Ascending aorta (tissue), 2 donors: ENCODE measurements around the gene ABCD3. TPM values are rescaled to one million over a fixed set of nuclear protein-coding genes. Genes with fewer than 3 reads are reported as not detected.

Experiments
- DNase-seq, 2 donors: peaks; one replicate each; pipeline ENCODE4 v3.0.0-alpha.2; 2019; ENCODE audit warnings: low spot score in 2 of 2
- H3K27ac ChIP-seq, 2 donors: fragments of 200-600 bp; sonication (generic); one replicate each; pipeline ENCODE4 v1.5.1; 2016 to 2017; ENCODE audit warnings: mild to moderate bottlenecking in 1 of 2
- H3K27me3 ChIP-seq: fragments of 200-600 bp; sonication (generic); one replicate; pipeline ENCODE4 v1.5.1; 2017
- H3K36me3 ChIP-seq, 2 donors: fragments of 200-600 bp; sonication (generic); one replicate each; pipeline ENCODE4 v1.5.1; 2016
- H3K4me1 ChIP-seq, 2 donors: fragments of 200-600 bp; sonication (generic); one replicate each; pipeline ENCODE4 v1.5.1; 2016 to 2017; ENCODE audit warnings: mild to moderate bottlenecking in 1 of 2
- H3K4me3 ChIP-seq, 2 donors: fragments of 200-600 bp; sonication (generic); one replicate each; pipeline ENCODE4 v1.5.1; 2016 to 2017; ENCODE audit warnings: mild to moderate bottlenecking in 1 of 2
- H3K9me3 ChIP-seq, 2 donors: fragments of 200-600 bp; sonication (generic); one replicate each; pipeline ENCODE4 v1.5.1; 2016
- CTCF ChIP-seq, 3 experiments: fragments of 200-600 bp in 2 of 3; fragments of 450-650 bp in 1 of 3; sonication (generic) in 2 of 3; IDR thresholded peaks; one replicate each; pipeline ENCODE4 v1.5.1; 2016 to 2019; ENCODE audit warnings: antibody characterized with exemption in 3 of 3, mild to moderate bottlenecking in 1 of 3, moderate library complexity in 1 of 3
- intact Hi-C: fragments of 100-400 bp; cut with DNase I; formaldehyde crosslinking; loops from one replicate; pipeline ENCODE4 v1.15.1; 2023
- total RNA-seq: library from RNA; depleted of rRNA; stranded (reverse); fragments of >200 nt; gene quantifications from one replicate; pipeline ENCODE4 v1.1.0, GENCODE V29; 2016

Gene ABCD3
- total RNA-seq, 1 donor from 2014 or later = 8.8 TPM

- intact Hi-C loops = loop anchor here (5.0 kb wide), 1 partner anchor 126 kb away; no protein-coding TSS in a partner anchor
- no peaks in the 10 kb centered on the region for H3K27me3 ChIP-seq
- DNase-seq = no peak
- no peaks in the 10 kb centered on the region for H3K4me1 ChIP-seq
- H3K9me3 ChIP-seq = no peaks in the 10 kb centered on the region
- H3K27ac ChIP-seq = no peak overlapping the region
- no peak for TF ChIP-seq CTCF (IDR thresholded peaks at IDR 0.05)
- H3K36me3 ChIP-seq = peaks cover 6 to 9% of the 10 kb centered on the region in 2 donors
- no peak overlapping the region for H3K4me3 ChIP-seq
Measured at GRCh38 chr1:94463056-94463764, 45.0 kb downstream of the ABCD3 start.

- Histone ChIP-seq H3K9me3 (no peaks in the 10 kb centered on the region), H3K27me3 (no peaks in the 10 kb centered on the region), H3K4me3 (no peak overlapping the region), H3K27ac (no peak overlapping the region), H3K4me1 (no peaks in the 10 kb centered on the region), H3K36me3 (peaks cover 6 to 9% of the 10 kb centered on the region in 2 donors)
- no peak for DNase-seq
- peak; percentile 7 to 51 (median 12) for TF ChIP-seq CTCF (IDR thresholded peaks at IDR 0.05)
- intact Hi-C loops = loop anchor here (5.0 kb wide), 1 partner anchor 127 kb away; no protein-coding TSS in a partner anchor
Measured at GRCh38 chr1:94463765-94464330, 45.7 kb downstream of the ABCD3 start.

GRCh38 chr1:94468708-94469107 is 50.5 kb downstream of the ABCD3 start:
- intact Hi-C loops = no loop called here
- Histone ChIP-seq H3K36me3 (peaks cover 6 to 9% of the 10 kb centered on the region in 2 donors), H3K4me1 (no peaks in the 10 kb centered on the region), H3K27ac (no peak overlapping the region), H3K4me3 (no peak overlapping the region), H3K27me3 (no peaks in the 10 kb centered on the region), H3K9me3 (no peaks in the 10 kb centered on the region)
- no peak for DNase-seq
- TF ChIP-seq CTCF (IDR thresholded peaks at IDR 0.05) = no peak

GRCh38 chr1:94471271-94471670 is 53.1 kb downstream of the ABCD3 start:
- Histone ChIP-seq H3K4me3 (no peak overlapping the region), H3K36me3 (peaks cover 5 to 9% of the 10 kb centered on the region in 2 donors), H3K27ac (no peak overlapping the region), H3K9me3 (no peaks in the 10 kb centered on the region), H3K27me3 (no peaks in the 10 kb centered on the region), H3K4me1 (no peaks in the 10 kb centered on the region)
- no peak for DNase-seq
- intact Hi-C loops = no loop called here
- no peak for TF ChIP-seq CTCF (IDR thresholded peaks at IDR 0.05)

GRCh38 chr1:94475232-94475631 is 57.0 kb downstream of the ABCD3 start:
- H3K4me3 ChIP-seq = no peak overlapping the region
- no peak for DNase-seq
- no peak overlapping the region for H3K27ac ChIP-seq
- no peaks in the 10 kb centered on the region for H3K9me3 ChIP-seq
- peaks cover 10% of the 10 kb centered on the region in 2 donors for H3K36me3 ChIP-seq
- intact Hi-C loops = no loop called here
- no peaks in the 10 kb centered on the region for H3K4me1 ChIP-seq
- H3K27me3 ChIP-seq = no peaks in the 10 kb centered on the region
- TF ChIP-seq CTCF (IDR thresholded peaks at IDR 0.05) = no peak
